NCI-H524 treated with DMSO at 0.1 percent for 48 hours (cell line): Measurements from ENCODE around the gene PLSCR2.
A peak's percentile ranks its signal among the peaks of the same experiment; 100 is the strongest.
"Not testable (repeated sequence)": the region's sequence is repeated elsewhere in the genome, so short reads cannot be mapped to it uniquely, and the experiment has no call there.

Experiments used
- DNase-seq: peaks from one replicate; lab custom pipeline; 2025; lab: John Stamatoyannopoulos, UW

PLSCR2 gene

DNA sequence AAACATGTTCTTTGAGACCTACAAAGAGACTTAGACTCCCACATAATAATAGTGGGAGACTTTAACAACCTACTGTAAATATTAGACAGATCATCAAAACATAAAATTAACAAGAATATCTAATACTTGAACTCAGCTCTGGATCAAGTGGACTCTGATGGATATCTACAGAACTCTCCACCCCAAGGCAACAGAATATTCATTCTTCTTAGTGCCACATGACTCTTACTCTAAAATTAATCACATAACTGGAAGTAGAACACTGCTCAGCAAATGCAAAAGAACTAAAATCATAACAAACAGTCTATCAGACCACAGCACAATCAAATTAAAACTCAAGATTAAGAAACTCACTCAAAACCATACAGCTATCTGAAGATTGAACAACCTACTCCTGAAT is 15.9 kb upstream of the PLSCR2 start:
- DNase-seq, result no peak

DNA sequence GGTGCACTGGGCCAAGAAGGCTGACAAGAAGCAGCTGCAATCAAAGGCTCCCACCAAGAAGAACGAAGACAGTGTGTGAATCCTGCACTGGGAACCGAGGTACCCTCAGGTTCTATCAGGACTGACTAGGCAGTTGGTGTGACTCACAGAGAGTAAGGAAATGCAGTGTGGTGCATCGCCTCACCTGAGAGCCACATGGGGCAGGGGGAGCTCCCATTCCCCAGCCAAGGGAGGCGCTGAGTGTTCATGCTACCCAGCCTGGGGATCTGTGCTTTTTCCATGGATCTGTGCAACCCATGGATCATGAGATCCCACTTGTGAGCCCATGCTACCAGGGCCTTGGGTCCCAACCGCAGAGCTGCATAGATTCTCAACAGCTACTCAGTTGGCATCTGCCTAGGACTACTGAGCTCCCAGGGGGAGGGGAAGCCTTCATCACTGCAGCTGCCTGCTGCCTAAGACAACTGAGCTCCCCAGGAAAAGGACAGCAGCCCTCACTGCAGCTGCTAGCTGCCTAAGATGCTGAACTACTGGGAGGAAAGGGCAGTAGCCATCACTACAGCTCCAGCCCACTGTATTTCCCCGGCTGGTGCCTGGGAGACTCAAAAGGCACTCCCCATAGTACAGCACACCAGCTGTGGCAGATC is 6.9 kb upstream of the PLSCR2 start:
- no peak for DNase-seq

DNA sequence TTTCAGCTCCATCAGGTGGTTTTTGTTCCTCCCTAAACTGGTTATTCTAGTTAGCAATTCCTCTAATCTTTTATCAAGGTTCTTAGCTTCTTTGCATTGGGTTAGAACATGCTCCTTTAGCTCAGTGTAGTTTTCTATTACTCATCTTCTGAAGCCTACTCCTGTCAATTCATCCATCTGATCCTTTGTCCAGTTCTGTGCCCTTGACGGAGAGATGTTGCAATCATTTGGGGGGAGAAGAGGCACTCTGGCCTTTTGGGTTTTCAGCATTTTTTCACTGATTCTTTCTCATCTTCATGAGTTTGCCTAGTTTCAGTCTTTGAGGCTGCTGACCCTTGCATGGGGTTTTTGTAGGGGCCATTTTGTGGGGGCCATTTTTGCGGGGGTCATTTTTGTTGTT is 5.6 kb upstream of the PLSCR2 start:
- DNase-seq, result not testable (repeated sequence)

DNA sequence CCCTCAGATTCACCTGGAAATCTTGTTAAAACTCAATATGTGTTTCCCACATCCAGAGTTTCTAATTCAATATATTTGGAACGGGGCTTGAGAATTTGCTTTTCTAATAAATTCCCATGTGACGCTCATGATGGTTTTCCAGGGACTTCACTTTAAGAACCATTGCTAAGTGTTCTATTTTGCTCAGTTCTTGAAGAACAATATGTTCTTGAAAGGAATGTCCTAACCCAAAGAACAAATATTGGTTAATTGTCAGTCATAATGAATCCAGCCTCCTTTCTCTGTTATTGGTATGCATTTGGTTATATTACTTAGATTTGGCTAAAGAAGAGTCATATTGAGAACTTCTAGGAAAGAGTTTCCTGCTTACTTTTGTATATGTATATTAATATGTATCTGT is 4.4 kb upstream of the PLSCR2 start:
- DNase-seq, result no peak

DNA sequence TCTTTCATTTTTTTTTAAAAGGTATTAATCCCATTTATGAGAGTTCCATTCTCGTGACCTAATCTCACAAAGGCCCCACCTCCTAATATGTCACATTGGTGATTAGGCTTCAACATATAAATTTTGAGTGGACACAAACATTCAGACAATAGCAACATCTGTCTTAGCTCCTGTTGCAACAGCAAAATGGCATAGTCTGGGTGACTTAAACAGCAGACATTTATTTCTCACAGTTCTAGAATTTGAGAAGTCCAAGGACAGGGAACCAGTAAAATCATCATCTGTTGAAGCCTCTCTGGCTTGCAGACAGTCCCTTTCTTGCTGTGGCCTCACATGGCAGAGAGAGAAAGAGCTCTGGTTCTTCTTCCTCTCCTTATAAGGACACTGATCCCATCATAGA is 3.2 kb upstream of the PLSCR2 start:
- DNase-seq, result no peak

DNA sequence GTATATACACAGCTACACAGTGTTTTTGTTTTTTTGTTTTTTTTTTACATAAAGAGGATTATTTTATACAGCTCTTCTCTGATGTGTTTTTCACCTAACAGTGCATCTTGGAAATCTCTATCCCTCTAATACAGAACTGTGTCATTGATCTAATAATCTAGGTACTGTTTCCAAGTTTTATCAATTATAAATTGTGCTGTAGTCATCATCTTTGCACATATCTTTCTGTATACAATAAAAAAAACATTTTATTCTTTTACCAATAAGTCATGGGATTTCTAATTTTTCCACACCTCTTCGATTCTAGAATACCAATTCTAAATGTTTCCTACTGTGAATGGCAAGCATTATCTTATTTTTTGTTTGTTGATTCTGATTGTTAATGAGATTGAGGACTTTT is 1.7 kb upstream of the PLSCR2 start:
- no peak for DNase-seq

DNA sequence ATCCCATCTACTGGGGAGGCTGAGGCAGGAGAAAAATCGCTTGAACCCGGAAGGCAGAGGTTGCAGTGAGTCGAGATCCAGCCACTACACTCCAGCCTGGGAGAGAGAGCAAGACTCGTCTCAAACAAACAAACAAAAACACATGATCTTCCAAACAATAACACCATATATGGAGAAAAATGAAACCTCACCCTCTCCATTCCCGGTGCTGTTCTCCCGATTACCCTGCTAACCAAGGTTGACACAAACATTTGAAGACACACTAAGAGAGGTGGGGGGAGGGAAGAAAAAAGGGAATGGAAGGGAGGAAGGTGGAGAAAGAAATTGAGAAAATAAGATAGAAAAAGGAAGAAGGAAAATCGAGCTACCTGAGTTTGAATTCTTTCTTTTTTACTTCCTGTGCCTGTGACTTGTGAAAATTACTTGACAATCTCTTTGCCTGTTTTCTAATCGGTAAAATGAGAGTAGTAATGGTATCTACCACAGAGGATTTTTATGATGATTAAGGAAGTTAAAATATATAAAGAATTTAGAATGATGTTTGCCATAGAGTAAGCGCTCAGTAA is 1.1 kb upstream of the PLSCR2 start:
- no peak for DNase-seq

DNA sequence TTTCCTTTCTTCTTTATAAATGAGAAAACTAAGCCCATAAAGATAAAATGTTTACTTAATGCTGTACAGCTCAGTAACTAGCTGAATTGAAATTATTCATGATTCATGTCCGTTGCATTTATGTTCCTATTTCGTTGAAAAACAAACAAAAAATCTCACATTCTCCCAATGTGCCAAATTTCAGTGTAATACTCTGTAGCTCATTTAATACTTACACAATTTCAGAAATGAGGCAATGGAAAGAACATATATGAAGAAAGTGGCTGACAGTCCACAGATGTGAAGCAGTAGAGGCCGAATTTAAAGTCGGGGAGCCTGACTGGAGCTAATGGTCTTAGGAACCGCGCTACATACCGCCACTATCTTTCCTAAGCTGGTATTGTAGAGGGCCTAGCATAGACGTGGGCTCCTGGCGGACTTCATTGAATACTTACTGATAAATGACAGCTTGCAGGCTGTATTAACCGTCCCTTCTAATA is 651 bp downstream of the PLSCR2 start:
- DNase-seq, result no peak

DNA sequence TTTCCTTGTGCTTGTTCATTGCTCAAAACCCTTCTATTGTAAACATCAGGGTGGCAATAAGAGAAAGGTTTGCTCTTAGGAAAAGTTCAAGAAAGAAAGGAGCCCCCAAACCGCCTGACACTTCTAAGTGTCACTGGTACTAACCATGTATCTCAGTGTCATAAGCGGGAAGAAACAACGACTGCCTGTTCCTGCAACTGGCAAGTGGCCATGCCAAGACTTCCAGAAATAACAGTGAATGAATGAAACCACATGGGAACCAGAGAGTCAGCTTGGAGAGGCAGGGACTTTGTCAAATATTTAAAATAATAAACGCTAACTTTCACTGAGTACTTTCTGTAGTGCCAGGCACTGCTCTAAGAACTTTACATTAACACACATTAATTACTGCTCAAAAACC is 1.1 kb downstream of the PLSCR2 start:
- no peak for DNase-seq

DNA sequence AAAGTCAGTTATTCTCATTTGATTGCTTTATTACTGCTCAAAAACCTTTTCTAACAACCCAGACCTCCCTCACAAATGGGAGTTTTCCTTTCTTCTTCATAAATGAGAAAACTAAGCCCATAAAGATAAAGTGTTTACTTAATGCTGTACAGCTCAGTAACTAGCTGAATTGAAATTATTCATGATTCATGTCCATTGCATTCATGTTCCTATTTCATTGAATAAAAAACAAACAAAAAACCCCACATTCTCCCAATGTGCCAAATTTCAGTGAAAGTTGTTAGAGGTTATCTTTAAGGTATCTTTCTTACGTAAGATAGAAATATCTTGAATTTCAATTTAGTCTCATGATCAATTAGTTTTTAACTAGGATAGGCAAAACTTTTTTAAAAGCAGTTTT is 2.8 kb downstream of the PLSCR2 start:
- no peak for DNase-seq

DNA sequence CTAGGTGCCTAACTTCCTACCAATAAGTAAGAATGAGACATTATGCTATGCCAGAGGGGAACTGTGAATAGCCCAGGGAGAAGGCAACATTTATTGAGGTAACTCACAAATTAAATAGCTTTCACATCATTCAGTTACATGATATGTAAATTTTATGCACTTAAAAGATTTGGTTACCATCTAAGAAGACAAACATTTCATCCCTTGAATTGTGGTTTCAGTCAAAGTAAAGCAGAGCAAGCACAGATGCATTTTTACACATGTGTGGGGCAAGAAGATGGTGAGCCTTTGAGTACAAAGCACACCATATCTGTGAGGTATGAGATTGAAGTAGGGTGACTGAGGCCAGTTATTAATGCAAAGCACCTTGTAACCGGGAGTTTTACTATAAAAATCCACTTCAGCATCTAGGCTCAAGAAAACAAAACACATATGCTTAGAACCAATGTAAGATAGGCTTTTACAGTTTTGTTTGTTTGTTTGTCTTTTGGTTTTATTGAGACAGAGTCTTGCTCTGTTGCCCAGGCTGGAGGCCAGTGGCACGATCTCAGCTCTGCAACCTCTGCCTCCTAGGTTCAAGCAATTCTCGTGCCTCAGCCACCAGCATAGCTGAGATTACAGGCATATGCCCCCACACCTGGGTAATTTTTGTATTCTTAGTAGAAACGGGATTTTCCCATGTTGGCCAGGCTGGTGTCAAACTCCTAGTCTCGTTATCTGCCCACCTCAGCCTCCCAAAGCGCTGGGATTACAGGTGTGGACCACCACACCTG is 3.5 kb downstream of the PLSCR2 start:
- DNase-seq, result no peak

GRCh38 chr3:146464783-146465182 is 4.6 kb downstream of the PLSCR2 start:
- no peak for DNase-seq

GRCh38 chr3:146464005-146464595 is 5.3 kb downstream of the PLSCR2 start:
- DNase-seq, result no peak

GRCh38 chr3:146454796-146455195 is 14.6 kb downstream of the PLSCR2 start:
- no peak for DNase-seq

DNA sequence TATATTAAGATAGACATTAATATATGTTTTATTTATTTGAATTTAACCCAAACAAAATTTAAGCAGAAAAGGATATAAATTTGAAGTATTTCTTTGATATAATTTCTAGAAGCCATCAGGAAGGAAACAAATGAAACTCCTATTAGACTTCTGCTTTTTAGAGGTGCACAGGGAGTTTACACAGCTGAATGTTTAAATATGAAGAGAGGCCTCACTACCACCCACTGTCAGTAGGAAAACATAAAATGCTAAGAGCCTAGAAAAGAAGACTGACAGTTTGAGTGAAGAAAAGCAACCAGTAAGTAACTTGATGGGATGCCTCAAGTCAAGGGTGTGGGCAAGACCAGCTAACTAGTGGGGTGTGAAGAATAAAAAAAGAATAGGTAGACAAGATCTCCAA is 19.7 kb downstream of the PLSCR2 start:
- no peak for DNase-seq

DNA sequence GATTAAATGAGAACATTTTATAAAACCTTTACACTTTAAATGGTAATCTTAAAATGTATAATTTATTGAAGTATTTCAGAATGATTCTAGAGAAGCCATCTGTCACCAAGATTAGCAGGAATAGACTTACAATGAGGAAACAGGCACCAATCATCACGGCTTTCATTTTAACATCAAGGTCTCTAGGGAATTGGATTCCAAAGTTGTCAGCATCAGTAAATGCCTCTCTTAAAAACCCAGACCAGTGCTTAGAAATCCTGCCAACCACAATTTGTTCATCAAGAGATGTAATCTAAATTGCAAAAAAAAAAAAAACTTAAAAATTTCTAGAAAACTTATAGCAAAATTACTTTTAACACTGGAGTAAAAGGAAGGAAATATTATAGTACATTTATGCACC is 20.3 kb downstream of the PLSCR2 start:
- peak; percentile 90 for DNase-seq

DNA sequence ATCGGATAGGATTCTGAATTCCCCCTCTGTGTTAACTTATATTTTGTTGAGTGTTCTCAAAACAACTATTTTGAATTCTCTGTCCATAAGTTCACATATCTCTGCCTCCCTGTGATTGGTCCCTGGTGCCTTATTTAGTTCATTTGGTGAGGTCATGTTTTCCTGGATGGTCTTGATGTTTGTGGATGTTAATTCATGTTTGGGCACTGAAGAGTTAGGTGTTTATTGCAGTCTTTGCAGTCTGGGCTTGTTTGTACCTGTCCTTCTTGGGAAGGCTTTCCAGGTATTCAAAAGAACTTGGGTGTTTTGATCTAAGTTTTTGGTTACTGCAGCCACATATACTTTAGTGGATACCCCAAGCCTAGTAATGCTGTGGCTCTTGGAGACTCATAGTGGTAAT is 23.3 kb downstream of the PLSCR2 start:
- no peak for DNase-seq

DNA sequence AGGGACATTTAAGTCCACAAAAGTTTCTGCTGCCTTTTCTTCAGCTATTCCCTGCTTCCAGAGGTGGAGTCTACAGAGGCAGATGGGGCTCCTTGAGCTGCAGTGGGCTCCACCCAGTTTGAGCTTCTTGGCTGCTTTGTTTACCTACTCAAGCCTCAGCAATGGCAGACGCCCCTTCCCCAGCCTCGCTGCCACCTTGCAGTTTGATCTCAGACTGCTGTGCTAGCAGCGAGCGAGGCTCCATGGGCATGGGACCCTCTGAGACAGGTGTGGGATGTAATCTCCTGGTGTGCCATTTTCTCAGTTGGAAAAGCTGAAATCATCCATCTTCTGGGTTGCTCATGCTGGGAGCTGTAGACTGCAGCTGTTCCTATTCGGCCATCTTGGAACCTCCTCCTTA is 29.1 kb downstream of the PLSCR2 start:
- DNase-seq, result not testable (repeated sequence)

- no peak for DNase-seq
Observed at GRCh38 chr3:146432066-146432465, 37.3 kb downstream of the PLSCR2 start.

GRCh38 chr3:146431240-146431639 is 38.1 kb downstream of the PLSCR2 start:
- no peak for DNase-seq

GRCh38 chr3:146425341-146425740 is 44.0 kb downstream of the PLSCR2 start:
- DNase-seq, result no peak

DNA sequence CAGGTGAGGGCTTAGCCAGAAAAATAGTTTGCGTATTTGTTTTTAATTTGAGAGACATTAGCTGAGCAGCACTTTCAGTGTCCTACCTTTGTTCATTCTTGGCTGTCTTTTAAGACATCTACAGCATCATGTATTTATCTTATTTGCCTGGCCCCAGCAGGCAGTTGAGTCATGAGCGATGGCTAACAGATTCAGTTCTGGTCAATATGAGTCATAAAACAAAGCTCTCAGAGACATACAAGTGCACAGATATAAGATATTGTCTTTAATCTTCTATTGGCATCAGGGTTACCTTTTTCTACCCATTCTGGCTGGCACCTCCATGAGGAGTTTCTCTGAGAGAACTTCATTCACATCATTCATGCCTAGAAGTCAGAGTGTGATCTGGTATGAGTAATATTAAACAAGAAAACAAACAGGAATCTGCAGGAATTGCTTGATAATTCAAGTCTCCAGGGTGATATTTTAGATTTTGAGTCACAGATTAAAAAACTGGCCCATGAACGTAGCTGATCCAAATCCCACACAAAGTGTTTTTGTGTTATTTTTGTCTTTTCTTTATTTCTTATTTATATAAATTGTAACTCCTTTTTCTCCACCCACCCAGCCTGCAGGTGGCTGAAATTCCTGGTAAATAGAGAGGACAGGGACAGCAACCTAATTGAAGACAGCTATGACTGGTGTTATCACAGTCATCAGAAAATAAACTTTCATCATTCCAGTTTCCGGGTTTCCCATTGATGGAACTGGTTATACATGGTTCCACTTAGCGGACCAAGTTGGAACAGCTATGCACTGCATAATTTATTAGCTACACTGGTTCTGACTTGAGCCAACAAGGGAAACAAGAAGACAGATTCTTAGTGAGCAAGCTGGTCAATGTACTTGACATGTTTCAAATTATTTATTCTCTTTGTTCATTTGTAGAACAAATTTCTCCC is 47.3 kb downstream of the PLSCR2 start:
- DNase-seq, result no peak
